Naive thymus-derived CD4-positive, alpha-beta T cell (primary cell): ENCODE results near the gene ZNF341. TPM values are rescaled to one million over a fixed set of nuclear protein-coding genes. Genes with fewer than 3 reads are reported as not detected.
"Not testable (repeated sequence)": the region's sequence is repeated elsewhere in the genome, so short reads cannot be mapped to it uniquely, and the experiment has no call there.

Source experiments
- ATAC-seq: fragments of 150-1000 bp; cut with Tn5 transposase; 2 replicates; pipeline ENCODE4 v1.10.0; 2021; ENCODE audit warnings: mild to moderate bottlenecking, moderate library complexity
- CTCF ChIA-PET: fragments of 350-600 bp; sonication (Branson Sonifier 250); formaldehyde crosslinking; loops from one replicate; lab custom pipeline; 2021; ENCODE audit warnings: antibody characterized with exemption; lab: Charles Lee
- POLR2A ChIA-PET: fragments of 350-600 bp; sonication (Branson Sonifier 250); formaldehyde crosslinking; loops from one replicate; lab custom pipeline; 2021; ENCODE audit warnings: antibody characterized with exemption, inconsistent platforms; lab: Charles Lee
- DNase-seq, 9 donors: peaks; one replicate each; pipeline versions ENCODE4 v3.0.0 to v3.0.0-alpha.2; 2020 to 2022; ENCODE audit warnings: mixed read lengths in 1 of 9
- H3K27ac ChIP-seq: one replicate; pipeline ENCODE4 v1.7.0; 2013; ENCODE audit warnings: mild to moderate bottlenecking, low read depth, low read length, moderate library complexity
- H3K27me3 ChIP-seq, 2 donors: one replicate each; pipeline ENCODE4 v1.7.0; 2013; ENCODE audit warnings: low read length in 2 of 2, mild to moderate bottlenecking in 2 of 2, moderate library complexity in 2 of 2; ENCODE audit not compliant: control insufficient read depth in 2 of 2, insufficient read depth in 2 of 2
- H3K36me3 ChIP-seq, 3 experiments: 1 replicate in 2 of 3; 2 replicates in 1 of 3; pipeline ENCODE4 v1.7.0; 2013; ENCODE audit warnings: low read length in 3 of 3, mild to moderate bottlenecking in 3 of 3, moderate library complexity in 1 of 3; ENCODE audit not compliant: insufficient read depth in 3 of 3, control insufficient read depth in 2 of 3
- H3K4me1 ChIP-seq, 2 donors: one replicate each; pipeline ENCODE4 v1.7.0; 2013; ENCODE audit warnings: low read length in 2 of 2, mild to moderate bottlenecking in 2 of 2, moderate library complexity in 1 of 2; ENCODE audit not compliant: control insufficient read depth in 2 of 2, insufficient read depth in 2 of 2
- H3K4me3 ChIP-seq: 2 replicates; pipeline ENCODE4 v1.7.0; 2013; ENCODE audit warnings: mild to moderate bottlenecking, low read length
- H3K9me3 ChIP-seq, 3 experiments: 1 replicate in 2 of 3; 2 replicates in 1 of 3; pipeline ENCODE4 v1.7.0; 2013; ENCODE audit warnings: low read length in 3 of 3; ENCODE audit not compliant: control insufficient read depth in 2 of 3
- H3K27ac Mint-ChIP-seq, 9 donors: one replicate each; pipeline ENCODE4 v1.8.0; 2020 to 2022; ENCODE audit warnings: mixed read lengths in 9 of 9, mild to moderate bottlenecking in 8 of 9, moderate library complexity in 5 of 9, inconsistent platforms in 2 of 9
- H3K27me3 Mint-ChIP-seq, 5 donors: one replicate each; pipeline ENCODE4 v1.8.0; 2021 to 2022; ENCODE audit warnings: mixed read lengths in 5 of 5, mild to moderate bottlenecking in 1 of 5
- H3K36me3 Mint-ChIP-seq, 5 donors: one replicate each; pipeline ENCODE4 v1.8.0; 2020 to 2022; ENCODE audit warnings: mixed read lengths in 5 of 5, mild to moderate bottlenecking in 3 of 5, inconsistent platforms in 1 of 5
- H3K4me1 Mint-ChIP-seq, 7 donors: one replicate each; pipeline ENCODE4 v1.8.0; 2020 to 2022; ENCODE audit warnings: mixed read lengths in 7 of 7, mild to moderate bottlenecking in 3 of 7, inconsistent platforms in 1 of 7
- H3K4me3 Mint-ChIP-seq, 10 donors: one replicate each; pipeline ENCODE4 v1.8.0; 2020 to 2022; ENCODE audit warnings: mild to moderate bottlenecking in 10 of 10, mixed read lengths in 10 of 10, moderate library complexity in 6 of 10, inconsistent platforms in 2 of 10
- H3K9me3 Mint-ChIP-seq, 11 donors: one replicate each; pipeline ENCODE4 v1.8.0; 2020 to 2022; ENCODE audit warnings: mixed read lengths in 11 of 11, mild to moderate bottlenecking in 4 of 11, inconsistent platforms in 1 of 11, moderate library complexity in 1 of 11
- intact Hi-C, 2 donors: fragments of 100-400 bp; cut with micrococcal nuclease; formaldehyde crosslinking; loops; one replicate each; pipeline ENCODE4 v1.15.1; 2023
- polyA plus RNA-seq, 2 donors: library from polyadenylated mRNA; unstranded; fragments of 300-500 nt; fragmentation: Illumina TruSeq; gene quantifications; one replicate each; pipeline ENCODE4 v1.2.3, GENCODE V29; 2021
- total RNA-seq, 6 experiments: library from RNA in 5 of 6; stranded (reverse) in 5 of 6; gene quantifications; 1 replicate in 5 of 6; 2 replicates in 1 of 6; pipeline ENCODE4 v1.2.3 and lab custom pipeline; 2021 to 2026

ZNF341 gene
- total and polyA plus RNA-seq, 7 experiments from 2014 or later: 1.5 to 6.1 (median 4.5) TPM

GRCh38 chr20:33791540-33791939 lies 59.7 kb downstream of the ZNF341 start:
- no peaks in the 10 kb centered on the region for H3K27me3 ChIP-seq
- no peak for ATAC-seq
- H3K27me3 Mint-ChIP-seq: no peaks in the 10 kb centered on the region
- H3K4me3 ChIP-seq: no peak overlapping the region
- ChIA-PET POLR2A (no interaction called here), CTCF (interaction anchor here (0.6 to 2.1 kb wide), 8 partner anchors 10 to 338 kb away, joined by 3 to 9 read pairs (median 4); partner anchors contain the start of gene CHMP4B)
- peaks cover 0 to 11% of the 10 kb centered on the region in 2 donors for H3K4me1 ChIP-seq
- H3K9me3 ChIP-seq: no peaks in the 10 kb centered on the region
- peaks cover 0 to 17% (median 4%) of the 10 kb centered on the region in 5 donors for H3K36me3 Mint-ChIP-seq
- H3K4me1 Mint-ChIP-seq: peaks cover 0 to 20% (median 5%) of the 10 kb centered on the region in 7 donors
- DNase-seq: no peak
- H3K27ac ChIP-seq: no peak overlapping the region
- peaks cover 0 to 1% (median 0%) of the 10 kb centered on the region in 11 donors for H3K9me3 Mint-ChIP-seq
- intact Hi-C loops: no loop called here
- H3K36me3 ChIP-seq: peaks cover 0 to 16% (median 0%) of the 10 kb centered on the region in 3 experiments
- no peak overlapping the region for H3K4me3 Mint-ChIP-seq
- H3K27ac Mint-ChIP-seq: no peak overlapping the region

GRCh38 chr20:33791959-33792597 lies 60.3 kb downstream of the ZNF341 start:
- ATAC-seq: peak; percentile 74
- DNase-seq: peak in 8 of 9 donors; percentile 23 to 67 (median 41)
- Histone ChIP-seq H3K27ac (no peak overlapping the region), H3K27me3 (no peaks in the 10 kb centered on the region), H3K9me3 (no peaks in the 10 kb centered on the region), H3K36me3 (peaks cover 0 to 16% (median 0%) of the 10 kb centered on the region in 3 experiments), H3K4me1 (peaks cover 0 to 9% of the 10 kb centered on the region in 2 donors), H3K4me3 (no peak overlapping the region)
- CTCF ChIA-PET: interaction anchor here (0.6 to 2.1 kb wide), 11 partner anchors 9 to 337 kb away, joined by 3 to 9 read pairs (median 4); partner anchors contain the start of gene CHMP4B
- intact Hi-C loops: loop anchor here (1.0 to 2.0 kb wide), 4 partner anchors 123 to 337 kb away; no protein-coding TSS in a partner anchor
- Mint-ChIP-seq H3K9me3 (peaks cover 0 to 1% (median 0%) of the 10 kb centered on the region in 11 donors), H3K4me1 (peaks cover 0 to 18% (median 4%) of the 10 kb centered on the region in 7 donors), H3K27me3 (no peaks in the 10 kb centered on the region), H3K36me3 (peaks cover 0 to 16% (median 4%) of the 10 kb centered on the region in 5 donors), H3K4me3 (no peak overlapping the region), H3K27ac (no peak overlapping the region)
- POLR2A ChIA-PET: interaction anchor here (0.6 kb wide), 1 partner anchor 146 kb away, joined by 4 read pairs; no protein-coding TSS in a partner anchor

GRCh38 chr20:33792598-33792989 lies 60.8 kb downstream of the ZNF341 start:
- not testable (repeated sequence) for H3K27ac Mint-ChIP-seq, H3K4me3 ChIP-seq, H3K9me3 ChIP-seq, H3K4me3 Mint-ChIP-seq, H3K27ac ChIP-seq, DNase-seq, H3K27me3 ChIP-seq, H3K9me3 Mint-ChIP-seq, H3K27me3 Mint-ChIP-seq, ATAC-seq, H3K4me1 ChIP-seq
- Mint-ChIP-seq H3K36me3 (peaks cover 0 to 13% (median 4%) of the 10 kb centered on the region in 5 donors), H3K4me1 (peaks cover 0 to 13% (median 0%) of the 10 kb centered on the region in 7 donors)
- peaks cover 0 to 16% (median 0%) of the 10 kb centered on the region in 3 experiments for H3K36me3 ChIP-seq
- CTCF ChIA-PET: interaction anchor here (0.6 to 2.1 kb wide), 9 partner anchors 9 to 337 kb away, joined by 3 to 9 read pairs (median 4); no protein-coding TSS in a partner anchor
- POLR2A ChIA-PET: interaction anchor here (0.6 kb wide), 2 partner anchors 67 to 147 kb away, joined by 4 to 5 read pairs; no protein-coding TSS in a partner anchor
- intact Hi-C loops: loop anchor here (1.0 to 2.0 kb wide), 4 partner anchors 122 to 337 kb away; no protein-coding TSS in a partner anchor

- no peak for ATAC-seq
- POLR2A ChIA-PET: interaction anchor here (0.6 kb wide), 2 partner anchors 66 to 147 kb away, joined by 4 to 5 read pairs; no protein-coding TSS in a partner anchor
These were observed 61.5 kb downstream of the ZNF341 start for GRCh38 chr20:33793011-33793931.

GRCh38 chr20:33796263-33796906 lies 64.6 kb downstream of the ZNF341 start:
- CTCF ChIA-PET: no interaction called here

More at GRCh38 chr20:33793011-33793931, 61.5 kb downstream of the ZNF341 start:
- Mint-ChIP-seq H3K36me3 (peaks cover 0 to 12% (median 4%) of the 10 kb centered on the region in 5 donors), H3K27ac (peak overlapping the region in 2 of 9 donors; percentile 75 to 81), H3K9me3 (peaks cover 0 to 1% (median 0%) of the 10 kb centered on the region in 11 donors), H3K4me1 (peaks cover 0 to 10% (median 0%) of the 10 kb centered on the region in 7 donors), H3K27me3 (no peaks in the 10 kb centered on the region), H3K4me3 (no peak overlapping the region)
- no peak for DNase-seq
- intact Hi-C loops: loop anchor here in 1 of 2 donors (2.0 kb wide), 1 partner anchor 122 kb away; no protein-coding TSS in a partner anchor
- Histone ChIP-seq H3K36me3 (peaks cover 0 to 16% (median 0%) of the 10 kb centered on the region in 3 experiments), H3K4me3 (no peak overlapping the region), H3K27me3 (no peaks in the 10 kb centered on the region), H3K27ac (no peak overlapping the region), H3K4me1 (no peaks in the 10 kb centered on the region), H3K9me3 (no peaks in the 10 kb centered on the region)
- CTCF ChIA-PET: interaction anchor here (0.6 to 2.0 kb wide), 7 partner anchors 44 to 336 kb away, joined by 3 to 8 read pairs (median 3); no protein-coding TSS in a partner anchor

More at GRCh38 chr20:33796263-33796906, 64.6 kb downstream of the ZNF341 start:
- ATAC-seq: no peak
- Mint-ChIP-seq H3K9me3 (no peaks in the 10 kb centered on the region), H3K27me3 (no peaks in the 10 kb centered on the region), H3K36me3 (no peaks in the 10 kb centered on the region), H3K27ac (no peak overlapping the region), H3K4me1 (peaks cover 0 to 8% (median 0%) of the 10 kb centered on the region in 7 donors), H3K4me3 (no peak overlapping the region)
- Histone ChIP-seq H3K36me3 (peaks cover 0 to 7% (median 0%) of the 10 kb centered on the region in 3 experiments), H3K4me3 (no peak overlapping the region), H3K27me3 (no peaks in the 10 kb centered on the region), H3K27ac (no peak overlapping the region), H3K4me1 (no peaks in the 10 kb centered on the region), H3K9me3 (no peaks in the 10 kb centered on the region)
- POLR2A ChIA-PET: no interaction called here
- intact Hi-C loops: no loop called here
- no peak for DNase-seq
